ENCODE data around the gene COG4. TPM values are rescaled to one million over a fixed set of nuclear protein-coding genes. Genes with fewer than 3 reads are reported as not detected.

The COG4 gene
- total RNA-seq, 1 experiment from 2014 or later: 54.2 TPM

GRCh38 chr16:70493802-70494201 is 29.6 kb downstream of the COG4 start:
- Histone ChIP-seq H3K9me2 (ENCODE audit: insufficient read depth) (no peaks in the 10 kb centered on the region), H3K27ac (ENCODE audit: low read depth, low read length) (no peak overlapping the region), H3K9me3 (ENCODE audit: control insufficient read depth in 1 of 2, insufficient read depth in 1 of 2, low read depth in 1 of 2, low read length in 2 of 2) (no peaks in the 10 kb centered on the region), H3K36me3 (ENCODE audit: control insufficient read depth in 1 of 2, insufficient read depth in 2 of 2, low read length in 2 of 2) (peaks cover 18 to 29% of the 10 kb centered on the region in 2 experiments; a peak in 3 of 4 replicates), H3K4me2 (ENCODE audit: low read length) (no peak overlapping the region), H2AFZ (ENCODE audit: low read depth, low read length, poor library complexity, severe bottlenecking) (no peak overlapping the region), H3K4me1 (ENCODE audit: control insufficient read depth in 1 of 2, insufficient read depth in 2 of 2, low read length in 2 of 2) (peaks cover 3 to 4% of the 10 kb centered on the region in 2 experiments), H4K20me1 (ENCODE audit: insufficient read depth) (no peaks in the 10 kb centered on the region), H3K79me2 (ENCODE audit: insufficient read depth, low read length) (no peaks in the 10 kb centered on the region), H3K27me3 (ENCODE audit: insufficient read depth, low read length) (no peaks in the 10 kb centered on the region), H3K9ac (ENCODE audit: low read length) (no peak overlapping the region), H3K4me3 (replicated peaks in 1 of 2; ENCODE audit: low read depth in 1 of 2, low read length in 2 of 2) (no peak overlapping the region)
- BruUV-seq (replicated peaks): no TSS peak
- no peak for ATAC-seq
- RAD21 ChIA-PET (ENCODE audit: low non-redundant PET in 1 of 2, low total read pairs in 2 of 2, uncharacterized antibody in 2 of 2, unreplicated experiment in 2 of 2): no interaction called here
- intact Hi-C loops (cut with micrococcal nuclease): no loop called here
- CTCF ChIA-PET: no interaction called here
- no peak for DNase-seq (ENCODE audit: low read depth, low spot score)
- TF ChIP-seq EGR1 (IDR thresholded peaks at IDR 0.05; ENCODE audit: low read depth): no peak
- TF ChIP-seq, protein P1, sequence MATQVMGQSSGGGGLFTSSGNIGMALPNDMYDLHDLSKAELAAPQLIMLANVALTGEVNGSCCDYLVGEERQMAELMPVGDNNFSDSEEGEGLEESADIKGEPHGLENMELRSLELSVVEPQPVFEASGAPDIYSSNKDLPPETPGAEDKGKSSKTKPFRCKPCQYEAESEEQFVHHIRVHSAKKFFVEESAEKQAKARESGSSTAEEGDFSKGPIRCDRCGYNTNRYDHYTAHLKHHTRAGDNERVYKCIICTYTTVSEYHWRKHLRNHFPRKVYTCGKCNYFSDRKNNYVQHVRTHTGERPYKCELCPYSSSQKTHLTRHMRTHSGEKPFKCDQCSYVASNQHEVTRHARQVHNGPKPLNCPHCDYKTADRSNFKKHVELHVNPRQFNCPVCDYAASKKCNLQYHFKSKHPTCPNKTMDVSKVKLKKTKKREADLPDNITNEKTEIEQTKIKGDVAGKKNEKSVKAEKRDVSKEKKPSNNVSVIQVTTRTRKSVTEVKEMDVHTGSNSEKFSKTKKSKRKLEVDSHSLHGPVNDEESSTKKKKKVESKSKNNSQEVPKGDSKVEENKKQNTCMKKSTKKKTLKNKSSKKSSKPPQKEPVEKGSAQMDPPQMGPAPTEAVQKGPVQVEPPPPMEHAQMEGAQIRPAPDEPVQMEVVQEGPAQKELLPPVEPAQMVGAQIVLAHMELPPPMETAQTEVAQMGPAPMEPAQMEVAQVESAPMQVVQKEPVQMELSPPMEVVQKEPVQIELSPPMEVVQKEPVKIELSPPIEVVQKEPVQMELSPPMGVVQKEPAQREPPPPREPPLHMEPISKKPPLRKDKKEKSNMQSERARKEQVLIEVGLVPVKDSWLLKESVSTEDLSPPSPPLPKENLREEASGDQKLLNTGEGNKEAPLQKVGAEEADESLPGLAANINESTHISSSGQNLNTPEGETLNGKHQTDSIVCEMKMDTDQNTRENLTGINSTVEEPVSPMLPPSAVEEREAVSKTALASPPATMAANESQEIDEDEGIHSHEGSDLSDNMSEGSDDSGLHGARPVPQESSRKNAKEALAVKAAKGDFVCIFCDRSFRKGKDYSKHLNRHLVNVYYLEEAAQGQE (IDR thresholded peaks at IDR 0.05; ENCODE audit: low read depth): no peak
- POLR2A ChIA-PET: no interaction called here

- Histone ChIP-seq H3K4me2 (ENCODE audit: low read length) (no peak overlapping the region), H3K27ac (ENCODE audit: low read depth, low read length) (no peak overlapping the region), H3K27me3 (ENCODE audit: insufficient read depth, low read length) (no peaks in the 10 kb centered on the region), H2AFZ (ENCODE audit: low read depth, low read length, poor library complexity, severe bottlenecking) (no peak overlapping the region), H3K36me3 (ENCODE audit: control insufficient read depth in 1 of 2, insufficient read depth in 2 of 2, low read length in 2 of 2) (peaks cover 5 to 9% of the 10 kb centered on the region in 2 experiments; a peak in 3 of 4 replicates), H4K20me1 (ENCODE audit: insufficient read depth) (no peaks in the 10 kb centered on the region), H3K4me3 (replicated peaks in 1 of 2; ENCODE audit: low read depth in 1 of 2, low read length in 2 of 2) (no peak overlapping the region), H3K9me3 (ENCODE audit: control insufficient read depth in 1 of 2, insufficient read depth in 1 of 2, low read depth in 1 of 2, low read length in 2 of 2) (no peaks in the 10 kb centered on the region), H3K79me2 (ENCODE audit: insufficient read depth, low read length) (no peaks in the 10 kb centered on the region), H3K9me2 (ENCODE audit: insufficient read depth) (no peaks in the 10 kb centered on the region), H3K9ac (ENCODE audit: low read length) (no peak overlapping the region), H3K4me1 (ENCODE audit: control insufficient read depth in 1 of 2, insufficient read depth in 2 of 2, low read length in 2 of 2) (peaks cover 6 to 10% of the 10 kb centered on the region in 2 experiments)
- ChIA-PET CTCF (no interaction called here), RAD21 (ENCODE audit: low non-redundant PET in 1 of 2, low total read pairs in 2 of 2, uncharacterized antibody in 2 of 2, unreplicated experiment in 2 of 2) (no interaction called here), POLR2A (interaction anchor here (1.0 kb wide), 1 partner anchor 14 kb away, joined by 3 read pairs; no protein-coding TSS in a partner anchor)
- ATAC-seq: no peak
- no peak for DNase-seq (ENCODE audit: low read depth, low spot score)
- no TSS peak for BruUV-seq (replicated peaks)
- intact Hi-C loops (cut with micrococcal nuclease): no loop called here
- TF ChIP-seq CEBPB (IDR thresholded peaks at IDR 0.05; ENCODE audit: low read depth) (no peak), SRF (IDR thresholded peaks at IDR 0.05; ENCODE audit: low read depth) (no peak), RAD21 (IDR thresholded peaks at IDR 0.05; ENCODE audit: low read depth) (no peak), CTCF (IDR thresholded peaks at IDR 0.05 in 2 of 3, conservative IDR thresholded peaks at IDR 0.05 in 1 of 3; ENCODE audit: borderline replicate concordance in 1 of 3, insufficient read depth in 1 of 3, low read depth in 2 of 3, low read length in 2 of 3) (no peak), CBX3 (IDR thresholded peaks at IDR 0.05; ENCODE audit: low read depth) (no peak), YY1 (IDR thresholded peaks at IDR 0.05; ENCODE audit: extremely low read depth, insufficient replicate concordance, low read depth, low read length) (no peak), ZNF274 (IDR thresholded peaks at IDR 0.05; ENCODE audit: low read depth, low read length) (no peak), POLR2A (IDR thresholded peaks at IDR 0.05; ENCODE audit: borderline replicate concordance, extremely low read depth, insufficient read depth, insufficient read length) (no peak), ZFX (IDR thresholded peaks at IDR 0.05) (no peak), EZH2phosphoT487 (IDR thresholded peaks at IDR 0.05; ENCODE audit: borderline replicate concordance) (no peak), EZH2 (IDR thresholded peaks at IDR 0.05) (no peak), ZBTB33 (IDR thresholded peaks at IDR 0.05; ENCODE audit: extremely low read depth, insufficient replicate concordance, low read length) (no peak)
Measured at GRCh38 chr16:70490261-70490660, 33.1 kb downstream of the COG4 start.
